Measurements from ENCODE around the gene ICAM2.
"Not testable (repeated sequence)": the region's sequence is repeated elsewhere in the genome, so short reads cannot be mapped to it uniquely, and the experiment has no call there.

ICAM2 gene

DNA sequence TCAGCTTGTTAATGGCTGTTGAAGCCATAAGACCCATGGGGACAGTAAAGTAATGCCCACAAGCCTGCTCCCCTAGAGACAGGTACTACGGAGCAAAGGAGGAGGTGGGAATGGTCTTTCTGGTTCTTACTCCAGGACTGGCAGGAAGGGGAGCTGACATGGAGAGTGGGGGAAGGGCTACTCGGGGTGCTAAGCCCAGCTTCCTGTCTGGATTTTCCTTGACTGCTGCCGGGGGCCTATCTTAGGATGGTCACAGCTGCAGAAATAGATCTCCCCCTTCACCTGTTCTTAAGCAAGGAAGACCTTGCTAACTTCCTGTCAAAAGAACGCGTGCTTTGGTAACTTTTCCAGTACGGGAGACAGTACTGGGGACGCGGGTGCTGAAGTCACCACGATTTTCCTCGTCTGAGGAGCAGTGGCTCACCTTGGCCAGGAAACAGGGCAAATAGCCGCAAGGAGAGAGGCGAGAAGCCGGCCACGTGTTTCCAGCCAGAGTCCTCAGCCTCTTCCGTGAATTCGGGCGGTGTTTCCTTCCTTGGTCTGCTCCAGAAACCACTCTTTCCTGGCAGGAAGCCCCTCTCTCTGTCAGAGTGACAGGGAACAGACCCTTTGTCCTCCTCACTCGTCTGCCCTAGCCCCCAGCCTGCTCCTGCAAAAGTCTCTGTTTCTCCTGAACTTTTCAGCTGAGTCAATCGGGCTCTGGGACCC is 22.9 kb downstream of the ICAM2 start:
- DNase-seq (ENCODE audit: low spot score), result no peak

DNA sequence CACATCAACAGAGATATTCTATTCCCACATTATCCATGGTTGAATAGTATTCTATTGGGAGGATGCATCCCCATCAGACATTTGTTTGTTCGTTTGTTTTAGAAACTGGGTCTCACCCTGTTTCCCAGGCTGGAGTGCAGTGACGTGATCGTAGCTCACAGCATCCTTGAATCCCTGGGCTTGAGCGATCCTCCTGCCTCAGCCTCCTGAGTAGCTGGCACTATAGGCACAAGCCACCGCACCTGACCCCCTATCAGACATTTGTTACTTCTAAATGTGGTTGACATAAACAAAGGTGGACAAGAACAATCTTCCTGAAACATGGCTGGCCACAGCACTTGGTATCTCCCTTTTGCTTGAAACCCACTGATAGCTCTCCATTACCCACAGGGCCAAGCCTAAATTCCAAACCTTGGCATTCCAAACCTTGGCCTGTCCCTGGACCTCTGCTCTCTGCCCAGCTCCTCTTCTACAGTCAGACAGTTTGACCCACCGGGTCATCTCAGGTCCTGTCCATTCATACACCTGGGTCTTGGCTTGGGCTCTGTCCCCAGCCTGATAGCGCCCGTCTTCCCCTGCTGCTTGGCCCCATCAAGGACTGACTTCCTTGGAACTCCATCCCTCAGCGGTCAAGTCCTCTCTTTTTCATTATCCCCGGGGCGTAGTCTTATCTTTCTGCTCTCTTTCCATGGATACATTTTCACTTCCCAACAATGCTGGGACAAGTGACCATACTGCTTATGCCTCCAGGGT is 23.8 kb downstream of the ICAM2 start:
- DNase-seq (ENCODE audit: low spot score), result no peak

DNA sequence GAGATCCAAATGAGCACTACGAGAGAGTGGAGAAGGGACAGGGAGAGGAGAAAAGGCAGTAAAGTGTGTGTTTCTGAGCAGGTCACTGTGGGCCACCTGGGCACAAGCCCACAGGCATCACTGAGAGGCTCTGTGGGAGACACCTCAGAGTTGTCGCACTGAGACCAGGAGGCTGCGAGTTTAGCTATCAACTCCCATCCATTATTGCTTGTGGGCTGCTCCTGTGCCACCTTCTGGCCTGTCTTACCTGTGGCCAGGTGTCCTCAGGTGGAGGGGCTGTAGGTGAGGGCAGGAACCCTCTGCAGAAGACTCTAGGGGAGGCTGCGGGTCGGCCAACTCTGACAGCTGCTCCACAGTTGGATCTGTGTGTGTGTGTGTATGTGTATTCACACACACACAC is 24.8 kb downstream of the ICAM2 start:
- no peak for DNase-seq (ENCODE audit: low spot score)

DNA sequence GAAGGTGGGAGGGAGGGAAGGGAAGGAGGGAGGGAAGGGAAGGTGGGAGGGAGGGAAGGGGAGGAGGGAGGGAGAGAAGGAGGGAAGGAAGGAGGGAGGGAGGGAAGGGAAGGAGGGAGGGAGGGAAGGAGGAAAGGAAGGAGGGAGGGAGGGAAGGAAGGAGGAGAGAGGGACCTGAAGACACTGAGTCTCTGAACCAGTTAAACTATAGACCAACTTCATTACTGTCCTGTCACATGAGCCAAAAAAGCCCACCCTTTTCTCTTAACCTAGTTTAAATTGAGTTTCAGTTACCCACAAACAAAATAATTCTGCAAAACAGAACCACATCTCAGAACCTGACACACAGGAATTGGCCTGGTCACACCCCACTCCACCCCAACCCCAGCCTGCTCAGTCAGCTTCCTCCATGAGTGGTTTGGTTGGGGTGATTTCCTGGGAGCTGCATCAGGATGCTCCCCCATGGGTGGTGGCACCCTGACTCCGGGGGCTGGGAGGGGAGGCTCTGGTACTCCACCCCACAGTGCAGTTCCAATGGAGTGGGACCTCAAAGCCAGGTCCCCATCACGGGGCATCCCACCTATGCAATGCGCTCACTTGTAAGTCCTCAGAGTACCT is 27.0 kb downstream of the ICAM2 start:
- DNase-seq (ENCODE audit: low spot score), result no peak

DNA sequence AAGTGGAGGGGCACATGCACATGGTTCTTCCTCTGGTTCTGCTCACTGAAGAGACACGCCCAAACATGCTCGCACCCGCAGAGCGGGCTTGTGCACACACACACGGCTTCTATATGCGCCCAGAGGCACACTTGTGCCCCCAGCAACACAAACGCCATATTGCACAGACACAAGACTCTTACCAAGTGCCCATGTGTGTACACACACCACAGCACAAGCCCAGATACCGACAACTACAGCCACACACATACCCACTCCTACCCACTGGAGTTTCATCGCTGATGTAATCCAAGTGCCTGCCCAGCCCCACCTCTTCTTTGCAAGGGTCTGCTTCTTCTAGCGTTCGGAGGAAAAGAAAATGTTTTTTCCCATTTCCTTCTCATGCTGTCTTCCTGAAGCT is 28.8 kb downstream of the ICAM2 start:
- DNase-seq (ENCODE audit: low spot score), result no peak

DNA sequence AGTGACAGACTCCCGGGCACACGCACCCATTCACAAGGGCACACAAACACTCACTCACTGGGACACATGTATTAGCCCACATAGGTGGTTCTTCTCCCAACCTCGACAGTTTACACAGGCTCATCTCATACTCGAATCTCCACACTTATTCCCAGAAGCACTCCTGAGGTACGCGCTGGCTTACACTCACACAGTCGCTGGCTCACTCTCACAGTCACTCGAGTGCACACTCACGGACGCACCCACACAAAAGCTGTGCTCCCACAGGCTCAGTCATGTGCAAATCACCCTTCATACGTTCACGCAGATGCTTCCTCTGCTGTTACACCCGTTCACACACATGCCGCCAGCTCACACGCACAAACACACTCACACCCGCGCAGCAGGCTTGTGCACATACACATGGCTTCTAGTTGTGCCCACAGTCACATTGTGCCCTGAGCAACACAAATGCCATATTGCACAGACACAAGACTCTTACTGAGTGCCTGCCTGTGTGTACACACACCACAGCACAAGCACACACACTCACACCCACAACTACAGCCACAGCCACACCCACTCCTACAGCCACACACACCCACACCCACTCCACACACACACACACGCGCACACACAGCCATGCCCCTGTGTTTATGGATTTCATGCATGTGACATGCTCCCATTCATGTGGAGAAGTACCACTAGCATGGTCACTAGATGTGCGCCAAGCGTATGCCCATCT is 30.6 kb downstream of the ICAM2 start:
- no peak for DNase-seq (ENCODE audit: low spot score)

DNA sequence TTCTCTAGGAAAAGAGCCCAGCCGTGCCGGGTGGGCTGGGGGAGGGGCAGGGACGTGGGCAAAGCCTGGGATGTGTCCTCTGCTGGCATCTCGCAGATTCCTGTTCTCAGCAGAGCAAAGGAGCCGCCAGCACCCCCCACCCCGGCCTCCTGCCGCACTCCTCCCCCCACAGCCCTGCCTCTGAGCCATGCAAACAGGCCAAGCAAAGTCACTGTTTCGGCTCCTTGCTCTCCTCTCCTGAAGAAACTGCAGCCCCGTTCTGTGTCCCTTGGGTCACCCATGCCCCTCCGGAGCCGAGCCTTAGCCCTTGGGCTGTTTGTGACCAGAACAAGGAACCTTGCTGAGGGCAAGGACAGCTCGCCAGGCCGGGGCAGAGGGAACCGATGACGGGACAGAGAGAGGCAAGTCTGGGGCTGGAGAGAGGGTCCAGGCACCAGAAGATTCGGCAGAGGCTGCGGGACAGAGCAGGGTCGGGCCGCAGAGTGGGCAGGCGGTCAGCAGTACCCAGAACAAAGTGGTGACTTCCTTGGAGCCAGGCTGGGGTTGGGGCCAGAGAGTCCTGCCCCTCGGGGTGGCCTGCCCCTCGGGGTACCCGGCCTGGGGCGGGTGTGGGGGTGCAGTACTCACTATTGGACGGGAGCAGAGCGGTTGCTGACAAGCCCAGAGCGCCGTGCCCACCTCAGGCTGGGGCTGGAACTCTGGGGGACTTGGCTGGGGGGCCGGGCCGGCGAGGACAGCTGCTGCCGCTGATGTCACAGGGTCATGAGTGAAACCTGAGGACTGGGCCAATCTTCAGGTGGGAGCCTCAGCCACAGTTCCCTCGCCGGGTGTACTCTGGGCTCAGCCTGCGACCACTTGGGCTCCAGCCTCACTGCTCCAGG is 31.5 kb downstream of the ICAM2 start:
- DNase-seq (ENCODE audit: low spot score), result no peak

DNA sequence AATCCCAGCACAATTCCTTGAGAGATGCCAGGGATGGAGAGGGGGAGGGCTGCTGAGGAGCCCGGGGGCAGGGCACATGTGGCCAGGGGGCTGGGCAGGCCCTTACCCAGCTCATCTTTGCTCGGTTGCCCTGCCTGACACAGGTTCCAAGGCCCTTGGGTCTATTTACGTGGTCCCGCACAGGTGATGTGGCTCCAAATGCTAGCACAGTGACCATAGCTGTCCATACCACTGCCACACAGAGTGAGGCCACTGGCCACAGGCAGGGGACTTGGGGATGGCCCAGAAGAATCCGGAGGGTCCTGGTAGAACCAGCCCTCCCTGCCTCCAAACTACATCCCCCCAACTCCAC is 32.3 kb downstream of the ICAM2 start:
- no peak for DNase-seq (ENCODE audit: low spot score)

DNA sequence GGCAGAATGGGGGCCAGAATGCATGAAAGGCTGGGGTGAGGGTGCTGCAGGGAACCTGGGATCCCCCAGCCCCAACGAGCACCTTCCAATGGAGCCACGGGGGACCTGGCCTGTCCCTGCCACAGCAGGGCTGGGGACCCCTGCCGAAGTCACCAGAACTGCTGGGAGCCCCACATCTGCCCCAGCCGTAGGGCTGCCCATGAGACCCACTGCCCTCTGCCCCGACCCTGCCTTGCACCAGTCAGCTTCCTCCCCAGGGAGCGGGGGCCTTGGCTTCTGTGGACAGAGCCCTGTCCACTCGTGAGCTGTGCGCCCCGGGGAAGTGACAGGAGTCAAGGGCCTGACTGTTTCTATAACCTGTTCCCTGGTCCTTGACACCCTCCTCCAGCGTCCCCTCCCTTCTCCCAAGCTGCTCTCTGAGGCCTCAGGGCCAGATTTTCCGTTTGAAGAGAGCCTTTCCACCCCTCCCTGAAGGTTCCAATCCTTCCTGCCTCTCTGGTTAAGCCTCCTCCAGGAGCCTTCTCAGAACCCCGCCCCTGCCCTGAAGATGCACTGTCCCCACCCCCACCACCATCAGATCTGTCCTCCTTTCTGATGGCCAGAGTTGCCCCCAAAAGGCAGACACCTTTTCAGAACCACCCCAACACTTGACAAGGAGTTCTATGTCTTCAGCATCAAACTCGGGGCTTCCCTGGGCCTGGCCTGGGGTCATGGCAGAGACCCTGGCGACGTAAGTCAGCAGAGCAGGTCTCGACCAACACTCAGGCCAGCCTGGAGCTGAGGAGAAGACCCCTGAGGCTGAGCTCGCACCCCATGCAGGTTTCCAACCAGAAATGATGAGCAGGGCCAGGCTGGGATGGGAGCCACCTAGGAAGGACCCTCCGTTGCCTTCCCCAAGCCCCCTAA is 33.0 kb downstream of the ICAM2 start:
- DNase-seq (ENCODE audit: low spot score), result no peak

DNA sequence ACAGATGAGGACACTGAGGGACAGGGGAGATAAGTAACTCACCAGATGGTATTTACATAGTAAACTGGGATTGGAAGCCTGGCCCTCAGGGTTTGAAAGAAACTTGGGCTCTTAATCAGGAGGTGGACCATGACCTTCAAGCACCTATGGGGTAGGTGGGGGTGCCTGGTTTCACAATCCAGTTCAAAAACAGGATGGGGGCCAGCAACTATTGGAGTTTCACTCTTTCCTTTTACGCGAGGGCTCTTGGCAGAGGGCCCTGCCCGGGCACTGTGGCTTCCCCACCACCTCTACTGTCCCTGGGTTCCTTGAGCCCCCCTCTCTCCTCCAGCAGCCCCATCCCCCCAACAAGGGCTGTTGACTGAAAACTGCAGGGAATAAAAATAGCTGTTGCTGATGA is 33.6 kb downstream of the ICAM2 start:
- no peak for DNase-seq (ENCODE audit: low spot score)

DNA sequence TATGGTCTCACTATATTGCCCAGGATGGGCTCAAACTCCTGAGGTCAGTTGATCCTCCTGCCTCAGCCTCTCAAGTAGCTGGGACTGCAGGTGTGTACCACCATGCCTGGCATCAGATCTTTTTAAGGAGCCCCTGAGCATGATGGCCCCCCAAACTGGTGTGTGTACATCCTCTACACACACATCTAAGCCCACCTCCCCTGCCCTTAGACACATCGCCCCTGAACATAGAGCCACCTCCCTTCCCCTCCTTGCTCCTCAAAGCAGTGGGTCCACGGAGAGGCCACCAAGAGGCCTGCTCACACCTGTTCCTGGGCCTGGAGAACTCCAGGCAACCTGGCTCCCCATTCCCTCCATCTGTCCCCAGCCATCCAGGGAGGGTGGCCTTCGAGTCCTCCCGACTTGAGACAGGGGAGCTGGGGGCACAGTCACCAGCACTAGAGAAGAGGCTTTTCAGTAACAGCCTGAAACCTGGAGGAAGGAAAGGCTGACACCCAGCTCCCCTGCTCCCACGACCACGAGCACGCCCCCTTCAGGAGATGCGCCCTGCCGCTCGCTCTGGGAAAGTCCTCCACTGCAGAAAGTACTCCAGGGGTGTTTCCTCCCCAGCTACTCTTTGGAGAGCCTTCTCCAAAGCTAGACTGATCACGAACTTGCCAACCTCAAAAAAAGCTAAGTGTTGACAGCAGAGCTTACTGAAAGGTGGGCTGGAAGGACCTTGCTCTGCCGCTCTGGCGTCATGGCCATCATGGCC is 34.9 kb downstream of the ICAM2 start:
- no peak for DNase-seq (ENCODE audit: low spot score)

DNA sequence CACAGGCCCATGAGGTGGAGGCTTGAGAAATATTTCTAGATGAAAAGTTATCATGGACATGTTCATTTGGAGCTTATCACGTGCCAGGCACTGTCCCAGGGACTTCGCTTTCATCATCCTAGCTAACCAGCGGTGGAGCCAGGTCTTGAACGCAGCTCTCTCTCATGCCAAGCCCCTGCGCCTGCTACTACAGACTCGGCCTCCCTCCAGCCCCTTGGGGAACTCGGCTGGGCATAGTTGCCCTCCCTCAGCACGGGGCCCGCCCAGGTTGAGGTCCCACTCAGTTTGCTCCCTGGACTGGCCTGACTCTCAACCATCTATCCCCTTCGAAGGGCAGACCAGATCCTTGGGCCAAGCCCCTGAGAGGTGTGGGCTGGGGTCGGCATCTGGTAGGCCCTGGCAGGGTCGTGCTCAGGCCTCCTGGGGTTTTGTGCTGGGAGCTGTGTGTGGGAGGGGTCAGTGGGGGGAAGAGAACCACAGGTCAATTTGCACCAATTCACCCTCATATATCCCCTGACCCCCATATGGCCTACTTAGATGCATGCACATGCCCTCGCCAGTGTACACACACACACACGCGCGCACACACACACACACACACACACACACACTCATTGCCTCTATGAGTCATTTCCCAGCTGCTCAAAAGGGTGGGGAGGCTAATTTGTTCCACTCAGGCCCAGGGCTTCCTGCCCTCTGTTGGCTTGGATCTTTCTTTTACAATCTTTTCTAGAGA is 35.6 kb downstream of the ICAM2 start:
- peak; percentile 66 for DNase-seq (ENCODE audit: low spot score)

DNA sequence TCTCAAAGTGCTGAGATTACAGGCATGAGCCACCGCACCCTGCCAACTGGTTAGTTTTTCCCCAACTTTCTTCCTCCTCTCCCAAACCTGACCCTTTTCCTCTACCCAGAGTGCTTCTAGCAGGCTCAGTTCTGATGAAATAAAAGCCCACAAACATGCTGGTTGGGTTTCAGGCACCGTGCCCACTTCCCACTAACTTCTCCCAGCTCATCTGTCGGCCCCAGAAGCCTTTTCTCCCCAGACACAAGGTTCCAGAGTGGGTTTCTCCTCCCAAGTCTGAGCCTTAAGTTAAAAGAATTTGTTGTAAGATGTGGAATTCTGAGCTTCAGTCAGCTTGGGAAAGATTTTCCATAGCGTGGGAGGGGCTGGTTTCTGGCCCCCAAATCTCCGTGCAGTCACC is 36.2 kb downstream of the ICAM2 start:
- DNase-seq (ENCODE audit: low spot score), result no peak

DNA sequence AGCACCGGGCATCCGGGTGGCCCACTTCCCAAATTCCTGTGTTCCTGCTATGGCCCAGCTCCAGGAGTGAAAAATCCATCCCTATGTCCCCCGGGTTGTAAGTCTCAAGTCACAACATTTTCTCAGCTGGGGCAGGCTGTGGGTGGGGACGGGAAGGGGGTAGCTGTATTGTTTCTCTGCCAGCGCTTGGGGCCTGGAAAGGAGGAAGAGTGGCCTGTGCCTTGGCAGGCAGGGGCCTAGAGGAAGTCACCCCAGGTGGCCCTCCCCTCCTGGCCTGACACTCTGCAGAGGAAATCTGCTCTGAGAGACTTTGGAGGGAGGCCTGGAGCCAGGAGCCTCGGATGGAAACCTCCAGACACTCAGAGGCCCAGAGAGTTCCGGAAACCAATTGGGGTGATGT is 37.1 kb downstream of the ICAM2 start:
- DNase-seq (ENCODE audit: low spot score), result no peak

DNA sequence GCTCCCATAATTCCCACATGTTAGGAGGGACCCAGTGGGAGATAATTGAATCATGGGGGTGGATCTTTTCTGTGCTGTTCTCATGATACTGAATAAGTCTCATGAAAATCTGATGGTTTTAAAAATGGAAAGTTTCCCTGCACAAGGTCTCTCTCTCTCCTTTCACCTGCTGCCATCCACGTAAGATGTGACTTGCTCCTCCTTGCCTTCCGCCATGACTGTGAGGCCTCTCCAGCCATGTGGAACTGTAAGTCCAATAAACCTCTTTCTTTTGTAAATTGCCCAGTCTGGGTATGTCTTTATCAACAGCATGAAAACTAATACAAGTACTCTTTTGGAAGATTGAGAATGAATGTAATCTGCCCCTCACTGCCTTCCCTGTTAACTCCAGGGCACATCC is 37.8 kb downstream of the ICAM2 start:
- DNase-seq (ENCODE audit: low spot score), result not testable (repeated sequence)

DNA sequence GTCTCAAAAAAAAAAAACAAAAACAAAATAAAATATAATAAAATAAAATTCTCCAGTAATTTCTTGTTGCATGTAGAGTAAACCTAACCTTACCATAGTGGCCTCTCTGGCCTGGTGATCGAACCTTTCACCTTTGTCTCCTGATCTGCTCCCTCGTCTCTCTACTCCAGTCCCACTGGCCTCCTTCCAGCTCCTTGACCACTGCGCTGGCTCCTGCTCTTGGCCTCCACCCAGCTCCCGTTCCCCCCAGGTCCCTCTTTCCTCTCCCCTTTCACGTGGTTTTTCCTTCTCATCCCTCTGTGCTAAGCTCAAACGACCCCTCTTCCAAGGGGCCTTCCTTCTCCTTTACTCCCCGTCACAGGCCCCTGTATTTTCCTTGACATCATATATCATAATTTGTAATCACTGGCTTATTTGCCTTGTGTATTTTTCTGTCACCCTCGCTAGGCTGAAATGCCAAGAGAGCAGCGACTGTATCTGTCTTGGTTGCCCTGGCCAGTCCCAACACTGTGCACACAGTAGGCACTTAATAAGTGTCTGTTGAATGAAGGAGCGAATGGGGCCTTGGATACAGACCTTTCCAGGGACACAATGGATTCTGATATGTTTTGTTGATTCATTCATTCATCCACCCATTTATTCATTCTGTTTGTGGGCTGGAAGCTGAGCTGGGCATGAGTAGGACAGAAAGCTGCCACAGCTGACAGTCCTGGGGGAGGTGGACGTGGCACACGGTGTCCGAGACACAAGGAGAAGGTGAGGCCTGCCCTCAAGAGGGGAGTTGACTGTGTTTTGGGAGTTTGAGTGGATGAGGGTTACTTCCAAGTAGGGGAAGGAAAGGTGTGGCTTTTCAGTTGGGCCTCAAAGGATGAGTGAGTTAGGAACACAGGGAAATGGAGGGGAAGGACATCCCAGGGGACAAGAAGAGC is 41.9 kb downstream of the ICAM2 start:
- DNase-seq (ENCODE audit: low spot score), result no peak

DNA sequence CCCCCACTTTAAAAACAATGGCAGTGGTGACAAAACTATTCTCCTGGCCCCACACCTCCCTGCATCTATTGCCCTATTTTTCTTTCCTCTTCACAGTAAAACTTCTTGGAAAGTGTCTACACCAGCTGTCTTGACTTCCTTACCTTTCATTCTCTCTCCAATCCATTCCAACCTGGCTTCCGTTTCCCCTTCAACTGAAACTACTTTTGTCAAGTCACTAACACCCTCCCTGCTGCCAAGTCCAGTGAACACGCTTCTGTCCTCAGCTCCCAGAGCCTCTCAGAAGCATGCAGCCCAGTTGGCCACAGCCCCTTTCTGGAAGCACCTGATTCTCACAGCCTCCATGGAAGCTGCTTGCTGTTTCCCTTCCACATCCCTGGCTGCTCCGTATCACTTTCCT is 43.7 kb downstream of the ICAM2 start:
- DNase-seq (ENCODE audit: low spot score), result no peak

DNA sequence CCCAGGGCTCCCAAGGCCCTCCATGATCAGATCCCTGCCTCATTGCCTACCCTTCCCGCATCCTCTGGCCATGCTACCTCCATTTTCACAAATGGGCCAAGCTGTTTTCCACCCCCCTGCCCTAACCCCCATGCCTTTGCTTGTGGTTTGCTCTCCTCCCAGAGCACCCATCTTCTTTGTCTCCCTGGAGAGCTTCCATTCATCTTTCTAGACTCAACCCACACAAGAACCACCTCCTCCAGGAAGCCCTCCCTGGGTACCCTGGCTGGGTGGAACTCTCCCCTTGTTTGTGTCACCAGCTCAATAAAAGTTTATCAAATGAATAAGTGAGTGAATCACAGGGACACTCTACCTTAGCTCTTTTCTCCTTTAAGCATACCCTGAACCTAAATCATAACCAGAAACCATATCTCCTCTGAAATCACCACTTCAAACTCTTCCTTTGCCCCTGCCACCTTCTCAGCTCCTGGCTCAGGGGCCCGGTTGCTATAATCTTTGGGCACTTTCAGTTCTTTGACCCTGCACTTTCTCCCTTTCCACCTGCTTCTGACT is 44.8 kb downstream of the ICAM2 start:
- DNase-seq (ENCODE audit: low spot score), result no peak

Measured in COLO829 (cell line).